GM12878 (cell line): ENCODE data around the gene PLK5. TPM values are rescaled to one million over a fixed set of nuclear protein-coding genes. Genes with fewer than 3 reads are reported as not detected.

ENCODE experiments used
- ATAC-seq: fragments of 200-7000 bp; cut with Tn5 transposase; 3 replicates; pipeline ENCODE4 v1.9.1; 2020; ENCODE audit warnings: mild to moderate bottlenecking, moderate library complexity
- BruUV-seq: library from RNA; stranded (reverse); fragments of 400-500 nt; replicated peaks from 2 replicates; lab custom pipeline; 2021; lab: Mats Ljungman, UMichigan
- CTCF ChIA-PET: fragments of 300-600 bp; sonication (Branson Sonifier 250); formaldehyde crosslinking; extraction: SDS; loops from one replicate; lab custom pipeline; 2021; ENCODE audit warnings: inconsistent platforms; lab: Yijun Ruan, JAX
- POLR2A ChIA-PET: fragments of 350-600 bp; formaldehyde crosslinking; extraction: SDS; loops from one replicate; lab custom pipeline; 2021; ENCODE audit warnings: inconsistent platforms; lab: Charles Lee
- RAD21 ChIA-PET: fragments of 300-600 bp; sonication (Branson Sonifier 250); formaldehyde crosslinking; loops from one replicate; lab custom pipeline; 2023; ENCODE audit warnings: antibody characterized with exemption; ENCODE audit not compliant: unreplicated experiment; lab: Charles Lee
- SMC1A ChIA-PET: fragments of 300-600 bp; sonication (Branson Sonifier 250); formaldehyde crosslinking; loops from one replicate; lab custom pipeline; 2023; ENCODE audit not compliant: unreplicated experiment, uncharacterized antibody; lab: Charles Lee
- DNase-seq: peaks from one replicate; pipeline ENCODE4 v3.0.0-alpha.2; 2011; ENCODE audit warnings: low read depth, low spot score
- FAIRE-seq: peaks from 3 replicates; lab custom pipeline; 2011; peaks lifted over from hg19 to GRCh38; lab: Jason Lieb, UNC
- H2AFZ ChIP-seq: 2 replicates; pipeline ENCODE4 v1.6.0; 2011; ENCODE audit warnings: low read depth, low read length, control low read depth; ENCODE audit not compliant: control insufficient read depth
- H3K27ac ChIP-seq: 2 replicates; pipeline ENCODE4 v1.5.1; 2011; ENCODE audit warnings: control low read depth; ENCODE audit not compliant: control insufficient read depth, insufficient read depth
- H3K27me3 ChIP-seq, 2 experiments: replicated peaks in 1 of 2; 2 replicates each; pipeline versions ENCODE4 v1.6.0 to v1.6.1; 2011; ENCODE audit warnings: low read length in 1 of 2; ENCODE audit not compliant: control insufficient read depth in 2 of 2, insufficient read depth in 2 of 2
- H3K36me3 ChIP-seq, 2 experiments: 2 replicates each; pipeline ENCODE4 v1.5.1; 2011; ENCODE audit warnings: low read length in 1 of 2; ENCODE audit not compliant: control insufficient read depth in 2 of 2, insufficient read depth in 2 of 2
- H3K4me1 ChIP-seq: 2 replicates; pipeline ENCODE4 v1.6.1; 2011; ENCODE audit warnings: mild to moderate bottlenecking, low read length, moderate library complexity, mixed read lengths; ENCODE audit not compliant: control insufficient read depth, insufficient read depth
- H3K4me2 ChIP-seq: 2 replicates; pipeline ENCODE4 v1.6.0; 2011; ENCODE audit warnings: control low read depth; ENCODE audit not compliant: control insufficient read depth, insufficient read depth
- H3K4me3 ChIP-seq: fragments of 200-600 bp; sonication (generic); 2 replicates; pipeline ENCODE4 v1.5.1; 2016
- H3K79me2 ChIP-seq: 2 replicates; pipeline ENCODE4 v1.6.0; 2011; ENCODE audit warnings: low read length; ENCODE audit not compliant: control insufficient read depth, insufficient read depth
- H3K9ac ChIP-seq: 2 replicates; pipeline ENCODE4 v1.8.0; 2011; ENCODE audit warnings: low read length, control low read depth, mixed read lengths; ENCODE audit not compliant: control insufficient read depth, insufficient read depth
- H3K9me3 ChIP-seq: replicated peaks from 3 replicates; pipeline ENCODE4 v1.5.1; 2011; ENCODE audit warnings: mild to moderate bottlenecking, low read length; ENCODE audit not compliant: control insufficient read depth, insufficient read depth
- H4K20me1 ChIP-seq: 2 replicates; pipeline ENCODE4 v1.6.0; 2011; ENCODE audit not compliant: control insufficient read depth, insufficient read depth
- ASH2L ChIP-seq: fragments of 300-600, 200-600 bp; sonication (generic); IDR thresholded peaks from 2 replicates; pipeline ENCODE4 v1.6.1; 2017; ENCODE audit warnings: low read depth, mild to moderate bottlenecking, borderline replicate concordance
- BCLAF1 ChIP-seq: fragments of 450-650 bp; IDR thresholded peaks from 2 replicates; pipeline ENCODE4 v1.6.1; 2017; ENCODE audit warnings: antibody characterized with exemption, mild to moderate bottlenecking, moderate library complexity
- CHD4 ChIP-seq: fragments of 200-600 bp; sonication (generic); IDR thresholded peaks from 2 replicates; pipeline ENCODE4 v1.6.1; 2016; ENCODE audit warnings: mild to moderate bottlenecking
- E2F4 ChIP-seq: IDR thresholded peaks from 2 replicates; pipeline ENCODE4 v1.6.1; 2012; ENCODE audit warnings: low read depth, low read length, improper control_type of control experiment
- ETV6 ChIP-seq, 2 experiments: fragments of 450-650 bp in 1 of 2; IDR thresholded peaks in 1 of 2; conservative IDR thresholded peaks in 1 of 2; 2 replicates each; pipeline ENCODE4 v1.6.1; 2014; ENCODE audit warnings: antibody characterized with exemption in 1 of 2, borderline replicate concordance in 1 of 2, low read depth in 1 of 2, mild to moderate bottlenecking in 1 of 2, moderate library complexity in 1 of 2
- NFIC ChIP-seq: IDR thresholded peaks from 2 replicates; pipeline ENCODE4 v1.6.1; 2012; ENCODE audit warnings: low read depth, mild to moderate bottlenecking, inconsistent platforms, low read length, moderate library complexity
- NRF1 ChIP-seq: conservative IDR thresholded peaks from 2 replicates; pipeline ENCODE4 v1.6.1; 2011; ENCODE audit warnings: mild to moderate bottlenecking, low read depth, low read length, improper control_type of control experiment
- RFX5 ChIP-seq: IDR thresholded peaks from 2 replicates; pipeline ENCODE4 v1.6.1; 2011; ENCODE audit warnings: low read depth, low read length, improper control_type of control experiment
- SMAD5 ChIP-seq: IDR thresholded peaks from 2 replicates; pipeline ENCODE4 v1.6.1; 2016; ENCODE audit warnings: antibody characterized with exemption, low read depth
- SMC3 ChIP-seq: IDR thresholded peaks from 2 replicates; pipeline ENCODE4 v1.6.1; 2011; ENCODE audit warnings: low read length, improper control_type of control experiment, borderline replicate concordance
- TCF12 ChIP-seq: IDR thresholded peaks from 2 replicates; pipeline ENCODE4 v1.6.1; 2011; ENCODE audit warnings: low read depth, mild to moderate bottlenecking, low read length
- WRNIP1 ChIP-seq: IDR thresholded peaks from 2 replicates; pipeline ENCODE4 v1.6.1; 2011; ENCODE audit warnings: low read depth, low read length, improper control_type of control experiment, borderline replicate concordance
- ZBTB11 ChIP-seq: fragments of 450-650 bp; formaldehyde crosslinking; IDR thresholded peaks from 2 replicates; pipeline ENCODE4 v1.5.0; 2022; ENCODE audit warnings: mild to moderate bottlenecking, missing genetic modification characterization
- ZNF207 ChIP-seq: fragments of 450-650 bp; IDR thresholded peaks from 2 replicates; pipeline ENCODE4 v1.6.1; 2014; ENCODE audit warnings: antibody characterized with exemption, mild to moderate bottlenecking, borderline replicate concordance
- ZNF274 ChIP-seq: IDR thresholded peaks from one replicate; pipeline ENCODE4 v1.8.0; 2011; ENCODE audit not compliant: insufficient read length, insufficient read depth
- WGBS: methylation state at CpG from one replicate; pipeline ENCODE4 v1.1.6; 2016; ENCODE audit warnings: low lambda C conversion rate; ENCODE audit not compliant: insufficient replicate concordance, insufficient coverage; ENCODE audit errors: missing lambda C conversion rate; 5-methylcytosine and 5-hydroxymethylcytosine counted together
- in situ Hi-C: fragments of 300-500 bp; cut with MboI; formaldehyde crosslinking; loops from 9 replicates; pipeline ENCODE4 v1.14.3; 2018; ENCODE audit warnings: mixed read lengths
- intact Hi-C: fragments of 100-400 bp; cut with micrococcal nuclease; formaldehyde crosslinking; loops from one replicate; pipeline ENCODE4 v1.14.2; 2022; ENCODE audit not compliant: unreplicated experiment
- polyA plus RNA-seq, 11 experiments: library from polyadenylated mRNA; depleted of rRNA in 4 of 11; unstranded in 6 of 11; stranded (reverse) in 5 of 11; fragments of >200 nt; fragmentation: Nextera tagmentation in 4 of 11; fragmentation: Illumina TruSeq in 1 of 11; extraction: Ambion mirVana in 4 of 11; extraction: Trizol in 1 of 11; gene quantifications; 1 replicate in 1 of 11; 2 replicates in 10 of 11; pipeline versions ENCODE4 v1.2.1 to v1.2.3, GENCODE V29; 2011 to 2016; ENCODE audit warnings: inconsistent platforms in 2 of 11, missing spikeins in 2 of 11, low read depth in 1 of 11
- total RNA-seq, 4 experiments: library from RNA; depleted of rRNA in 3 of 4; stranded (reverse); fragments of >200 nt in 3 of 4; fragmentation: Illumina TruSeq in 1 of 4; extraction: Trizol in 1 of 4; gene quantifications; 2 replicates each; pipeline versions ENCODE4 v1.2.1 to v1.2.3, GENCODE V29; 2013 to 2021

Gene PLK5
- total and polyA plus RNA-seq, 10 of the 15 experiments (the other 5 are each of a cell fraction or from before 2014, with no cell fraction given), result 0.13 TPM; not detected in 9

- 0 out of 2 replicates have a peak, but pooled peaks have one; percentile 30 for TF ChIP-seq NRF1
- TF ChIP-seq TCF12, result peak; percentile 72; the same call in 1 of the 2 replicates
- TF ChIP-seq NFIC, result no peak
Observed at GRCh38 chr19:1568320-1569019, 44.6 kb downstream of the PLK5 start, which contains the start of gene MEX3D (continued).

GRCh38 chr19:1569997-1570396 is 46.1 kb downstream of the PLK5 start:
- no peak overlapping the region for H3K4me3 ChIP-seq
- no peak overlapping the region for H3K9ac ChIP-seq
- ATAC-seq (no peak), DNase-seq (no peak), FAIRE-seq (no peak)
- in situ Hi-C loops (no loop called here), intact Hi-C loops (no loop called here)
- H3K79me2 ChIP-seq, result no peaks in the 10 kb centered on the region
- H3K27ac ChIP-seq, result no peak overlapping the region
- BruUV-seq, result no TSS peak
- ChIA-PET RAD21 (no interaction called here), POLR2A (interaction anchor here (0.6 kb wide), 1 partner anchor 127 kb away, joined by 4 read pairs; no protein-coding TSS in a partner anchor), SMC1A (no interaction called here), CTCF (no interaction called here)
- 54% methylated on average over 2 of the region's 4 CpGs for WGBS
- H4K20me1 ChIP-seq, result no peaks in the 10 kb centered on the region
- no peak overlapping the region for H2AFZ ChIP-seq
- no peaks in the 10 kb centered on the region for H3K9me3 ChIP-seq
- H3K4me2 ChIP-seq, result no peak overlapping the region
- no peaks in the 10 kb centered on the region for H3K36me3 ChIP-seq
- no peaks in the 10 kb centered on the region for H3K27me3 ChIP-seq
- no peaks in the 10 kb centered on the region for H3K4me1 ChIP-seq
- TF ChIP-seq SMAD5 (no peak), ASH2L (no peak), ZBTB11 (CRISPR knock-in tag) (no peak), NRF1 (no peak), ZNF207 (no peak), WRNIP1 (no peak), BCLAF1 (no peak), ETV6 (conservative IDR thresholded peaks at IDR 0.05 in 1 of 2, IDR thresholded peaks at IDR 0.05 in 1 of 2; ENCODE audit: borderline replicate concordance in 1 of 2, low read depth in 1 of 2) (no peak), RFX5 (no peak), ZNF274 (no peak), CHD4 (no peak), SMC3 (no peak), E2F4 (no peak)
